B cell (primary cell): ENCODE data around the gene SUMO3.

Source experiments
- EZH2 ChIP-seq: IDR thresholded peaks from 2 replicates; pipeline ENCODE4 v1.6.1; 2012; ENCODE audit warnings: borderline replicate concordance, low read depth, mild to moderate bottlenecking, moderate library complexity, low read length; ENCODE audit not compliant: insufficient read depth, poor library complexity, severe bottlenecking
- TF ChIP-seq, protein P1 (sequence below): fragments of 200-600 bp; IDR thresholded peaks from one replicate; pipeline ENCODE4 v1.8.0; 2022; ENCODE audit warnings: antibody characterized with exemption, mild to moderate bottlenecking

DNA sequence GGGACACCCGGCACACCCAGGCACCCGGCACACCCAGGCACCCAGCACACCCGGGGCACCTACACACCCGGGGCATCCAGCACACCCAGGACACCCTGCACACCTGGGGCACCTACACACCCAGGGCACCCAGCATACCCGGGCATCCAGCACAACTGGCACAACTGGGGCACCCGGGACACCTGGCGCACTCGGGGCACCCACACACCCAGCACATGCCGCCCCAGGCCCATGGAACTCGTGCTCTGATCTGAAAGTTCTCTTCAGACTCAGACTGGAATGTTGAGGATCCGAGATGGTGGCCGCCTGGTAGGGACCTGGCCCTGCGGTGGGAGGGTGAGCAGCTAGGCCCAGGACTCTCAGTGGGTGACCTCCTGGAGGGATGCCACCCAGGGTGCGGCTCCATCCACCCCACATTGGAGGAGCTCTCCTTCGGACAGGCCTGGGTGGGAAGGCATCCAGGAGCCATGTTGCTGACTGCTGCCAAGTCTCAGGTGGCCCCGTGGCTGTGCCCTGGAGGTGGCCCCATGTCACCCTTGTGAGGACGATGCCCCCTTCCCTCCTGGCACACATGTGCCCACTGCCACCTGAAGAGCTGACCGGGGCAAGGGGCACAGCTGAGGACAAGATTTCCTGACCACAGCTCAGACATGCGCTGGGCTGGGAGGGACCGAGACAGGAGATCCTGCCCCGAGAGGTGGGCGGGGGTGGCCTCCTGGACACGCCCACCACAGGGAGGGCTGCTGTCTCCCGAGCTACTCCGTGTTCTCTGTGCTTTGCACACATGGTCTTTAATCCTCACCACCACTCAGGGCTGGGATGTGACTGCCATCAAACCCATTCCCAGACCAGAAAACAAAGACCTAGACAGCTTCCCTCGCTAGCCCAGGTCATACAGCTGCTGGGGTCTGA is 53.3 kb downstream of the SUMO3 start:
- TF ChIP-seq, protein P1, sequence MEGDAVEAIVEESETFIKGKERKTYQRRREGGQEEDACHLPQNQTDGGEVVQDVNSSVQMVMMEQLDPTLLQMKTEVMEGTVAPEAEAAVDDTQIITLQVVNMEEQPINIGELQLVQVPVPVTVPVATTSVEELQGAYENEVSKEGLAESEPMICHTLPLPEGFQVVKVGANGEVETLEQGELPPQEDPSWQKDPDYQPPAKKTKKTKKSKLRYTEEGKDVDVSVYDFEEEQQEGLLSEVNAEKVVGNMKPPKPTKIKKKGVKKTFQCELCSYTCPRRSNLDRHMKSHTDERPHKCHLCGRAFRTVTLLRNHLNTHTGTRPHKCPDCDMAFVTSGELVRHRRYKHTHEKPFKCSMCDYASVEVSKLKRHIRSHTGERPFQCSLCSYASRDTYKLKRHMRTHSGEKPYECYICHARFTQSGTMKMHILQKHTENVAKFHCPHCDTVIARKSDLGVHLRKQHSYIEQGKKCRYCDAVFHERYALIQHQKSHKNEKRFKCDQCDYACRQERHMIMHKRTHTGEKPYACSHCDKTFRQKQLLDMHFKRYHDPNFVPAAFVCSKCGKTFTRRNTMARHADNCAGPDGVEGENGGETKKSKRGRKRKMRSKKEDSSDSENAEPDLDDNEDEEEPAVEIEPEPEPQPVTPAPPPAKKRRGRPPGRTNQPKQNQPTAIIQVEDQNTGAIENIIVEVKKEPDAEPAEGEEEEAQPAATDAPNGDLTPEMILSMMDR: no peak
- no peak for TF ChIP-seq EZH2
